Measurements from ENCODE around the gene SEC16A.

GRCh38 chr9:136441191-136441680 is 41.6 kb downstream of the SEC16A start:
- no peak for TF ChIP-seq CTCF (IDR thresholded peaks at IDR 0.05)
- TF ChIP-seq POLR2A (IDR thresholded peaks at IDR 0.05): no peak
